Spleen (tissue), 11 donors: ENCODE results near the gene NPHP4. TPM values are rescaled to one million over a fixed set of nuclear protein-coding genes. Genes with fewer than 3 reads are reported as not detected.

Experiments used
- DNase-seq: peaks from one replicate; pipeline ENCODE4 v3.0.0-alpha.2; 2020
- H3K27ac ChIP-seq, 8 donors: fragments of 200-600 bp; sonication (generic) in 7 of 8; 1 replicate in 4 of 8; 2 replicates in 4 of 8; pipeline versions ENCODE4 v1.5.0 to v1.8.0; 2016 to 2021; ENCODE audit warnings: inconsistent platforms in 4 of 8, mild to moderate bottlenecking in 4 of 8, moderate library complexity in 1 of 8
- H3K27me3 ChIP-seq, 7 donors: fragments of 200-600 bp; sonication (generic) in 6 of 7; replicated peaks in 1 of 7; 1 replicate in 4 of 7; 2 replicates in 3 of 7; pipeline versions ENCODE4 v1.5.0 to v1.8.0; 2016 to 2021; ENCODE audit warnings: inconsistent platforms in 3 of 7, mild to moderate bottlenecking in 1 of 7
- H3K36me3 ChIP-seq, 6 donors: fragments of 200-600 bp; sonication (generic) in 5 of 6; 1 replicate in 4 of 6; 2 replicates in 2 of 6; pipeline versions ENCODE4 v1.5.0 to v1.8.0; 2016 to 2021; ENCODE audit warnings: inconsistent platforms in 2 of 6
- H3K4me1 ChIP-seq, 6 donors: fragments of 200-600 bp; sonication (generic) in 5 of 6; 1 replicate in 3 of 6; 2 replicates in 3 of 6; pipeline versions ENCODE4 v1.5.0 to v1.8.0; 2016 to 2021; ENCODE audit warnings: inconsistent platforms in 3 of 6
- H3K4me3 ChIP-seq, 8 donors: fragments of 200-600 bp; sonication (generic) in 7 of 8; 1 replicate in 4 of 8; 2 replicates in 4 of 8; pipeline versions ENCODE4 v1.5.0 to v1.8.0; 2016 to 2021; ENCODE audit warnings: inconsistent platforms in 4 of 8, mild to moderate bottlenecking in 4 of 8, moderate library complexity in 2 of 8
- H3K9me3 ChIP-seq, 8 donors: fragments of 200-600 bp; sonication (generic) in 7 of 8; 1 replicate in 4 of 8; 2 replicates in 4 of 8; pipeline versions ENCODE4 v1.5.0 to v1.8.0; 2016 to 2021; ENCODE audit warnings: inconsistent platforms in 4 of 8
- POLR2A ChIP-seq, 3 donors: fragments of 450-650 bp; IDR thresholded peaks; one replicate each; pipeline ENCODE4 v1.5.1; 2017; ENCODE audit warnings: antibody characterized with exemption in 3 of 3, mild to moderate bottlenecking in 1 of 3
- POLR2AphosphoS5 ChIP-seq, 3 donors: sonication (generic); formaldehyde crosslinking; IDR thresholded peaks; one replicate each; pipeline ENCODE4 v1.5.1; 2017; ENCODE audit warnings: antibody characterized with exemption in 3 of 3
- WGBS, 5 donors: extraction: QIAGEN DNeasy Blood & Tissue Kit in 3 of 5; methylation state at CpG; one replicate each; pipeline versions ENCODE4 v1.1.5 to v1.1.7; 2013 to 2018; 5-methylcytosine and 5-hydroxymethylcytosine counted together
- intact Hi-C: fragments of 100-400 bp; cut with DNase I; formaldehyde crosslinking; loops from one replicate; pipeline ENCODE4 v1.15.0; 2023; ENCODE audit warnings: low total_unique reads
- polyA plus RNA-seq, 3 donors: library from polyadenylated mRNA; stranded (reverse); fragments of 200-250 nt; gene quantifications; one replicate each; pipeline ENCODE4 v1.2.1, GENCODE V29; 2013
- total RNA-seq, 7 donors: library from RNA; depleted of rRNA in 3 of 7; stranded (reverse); fragments of >200 nt in 3 of 7; fragmentation: NEBNext Ultra II Directional in 4 of 7; extraction: Animal tissue kit (Norgen Biotek cat#: 25700) in 4 of 7; gene quantifications; one replicate each; pipeline versions ENCODE4 v1.1.0 to v1.2.1, GENCODE V29; 2016 to 2021
- TF ChIP-seq, protein P1 (sequence below), 11 experiments: fragments of 200-600 bp in 7 of 11; fragments of 450-650 bp in 4 of 11; sonication (generic) in 4 of 11; IDR thresholded peaks in 8 of 11; conservative IDR thresholded peaks in 3 of 11; 1 replicate in 7 of 11; 2 replicates in 4 of 11; pipeline versions ENCODE4 v1.4.0 to v1.8.0; 2016 to 2021; ENCODE audit warnings: antibody characterized with exemption in 11 of 11, inconsistent platforms in 4 of 11, mild to moderate bottlenecking in 1 of 11
- donor health status: healthy with polysubstance abuse.
- donor health status: DM: no; HTN: no; CAD: no; lungs with moderate emphysema.
- donor health status: DM: no; HTN: no; CAD: no.
- donor health status: Bipolar disorder and iron deficiency.
- donor health status: healthy.
- donor health status: DM: no; HTN: no; CAD: no.
- donor health status: DM: yes; HTN: yes; CAD: no.

NPHP4 gene
- total and polyA plus RNA-seq, 10 donors: 1.2 to 17.5 (median 9.4) TPM

DNA sequence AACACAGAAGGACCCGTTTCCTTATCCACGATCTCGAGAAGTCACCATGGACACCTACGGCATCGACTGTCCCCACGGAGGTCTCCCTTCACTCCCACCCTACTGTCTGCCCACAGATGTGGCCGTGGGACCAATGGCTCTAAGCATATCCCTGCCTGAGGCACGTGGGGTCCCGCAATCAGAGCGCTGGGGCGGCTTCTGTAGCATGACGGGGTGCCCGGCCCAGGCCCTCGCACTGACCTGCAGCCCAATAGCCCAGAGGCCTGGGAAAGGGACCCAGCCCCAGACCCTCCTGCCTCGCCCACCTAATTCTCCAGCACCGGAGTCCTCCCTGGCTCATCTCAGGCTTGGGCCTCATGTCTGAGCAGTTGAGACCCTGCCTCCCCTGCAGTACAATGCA lies 132.5 kb downstream of the NPHP4 start:
- WGBS, 5 donors: 92 to 96% (median 94%) methylated on average over 14 to 16 of the region's 16 CpGs
- intact Hi-C loops: no loop called here
- Histone ChIP-seq H3K9me3 (no peaks in the 10 kb centered on the region), H3K27ac (no peak overlapping the region), H3K4me1 (no peaks in the 10 kb centered on the region), H3K27me3 (no peaks in the 10 kb centered on the region), H3K4me3 (no peak overlapping the region), H3K36me3 (peaks cover 0 to 58% (median 9%) of the 10 kb centered on the region in 6 donors)
- TF ChIP-seq POLR2AphosphoS5 (IDR thresholded peaks at IDR 0.05) (no peak), POLR2A (IDR thresholded peaks at IDR 0.05) (no peak)
- TF ChIP-seq, protein P1, sequence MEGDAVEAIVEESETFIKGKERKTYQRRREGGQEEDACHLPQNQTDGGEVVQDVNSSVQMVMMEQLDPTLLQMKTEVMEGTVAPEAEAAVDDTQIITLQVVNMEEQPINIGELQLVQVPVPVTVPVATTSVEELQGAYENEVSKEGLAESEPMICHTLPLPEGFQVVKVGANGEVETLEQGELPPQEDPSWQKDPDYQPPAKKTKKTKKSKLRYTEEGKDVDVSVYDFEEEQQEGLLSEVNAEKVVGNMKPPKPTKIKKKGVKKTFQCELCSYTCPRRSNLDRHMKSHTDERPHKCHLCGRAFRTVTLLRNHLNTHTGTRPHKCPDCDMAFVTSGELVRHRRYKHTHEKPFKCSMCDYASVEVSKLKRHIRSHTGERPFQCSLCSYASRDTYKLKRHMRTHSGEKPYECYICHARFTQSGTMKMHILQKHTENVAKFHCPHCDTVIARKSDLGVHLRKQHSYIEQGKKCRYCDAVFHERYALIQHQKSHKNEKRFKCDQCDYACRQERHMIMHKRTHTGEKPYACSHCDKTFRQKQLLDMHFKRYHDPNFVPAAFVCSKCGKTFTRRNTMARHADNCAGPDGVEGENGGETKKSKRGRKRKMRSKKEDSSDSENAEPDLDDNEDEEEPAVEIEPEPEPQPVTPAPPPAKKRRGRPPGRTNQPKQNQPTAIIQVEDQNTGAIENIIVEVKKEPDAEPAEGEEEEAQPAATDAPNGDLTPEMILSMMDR (IDR thresholded peaks at IDR 0.05 in 8 of 11, conservative IDR thresholded peaks at IDR 0.05 in 3 of 11): no peak
- no peak for DNase-seq

DNA sequence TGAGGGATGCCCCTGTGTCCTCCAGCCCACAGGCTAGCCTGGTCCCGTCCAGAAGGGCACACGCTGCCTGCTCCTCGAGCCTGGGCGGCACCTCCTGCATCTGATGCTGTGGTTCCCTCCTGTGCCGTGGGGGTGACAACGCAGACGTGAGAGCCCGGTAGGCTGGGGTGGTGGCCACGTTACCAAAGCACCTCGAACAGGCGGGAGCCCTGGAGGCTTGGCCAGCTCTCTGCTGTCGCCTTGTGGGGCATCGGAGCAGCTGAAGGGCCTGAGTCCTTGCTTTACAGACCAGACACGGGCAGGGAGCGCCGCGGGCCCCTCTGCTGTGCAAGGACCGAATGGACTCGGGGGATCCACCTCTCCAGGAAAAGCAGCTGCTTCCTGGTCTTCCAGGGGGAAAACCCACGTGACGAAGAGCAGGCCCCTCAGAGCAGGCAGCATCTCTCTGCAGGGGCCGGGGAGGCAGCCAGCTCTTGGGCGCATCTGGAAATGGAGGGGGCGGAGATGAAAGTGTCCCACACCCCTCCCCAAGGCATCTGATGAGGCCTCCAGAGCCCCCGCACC lies 133.3 kb downstream of the NPHP4 start:
- H3K4me1 ChIP-seq: no peaks in the 10 kb centered on the region
- peaks cover 0 to 3% (median 0%) of the 10 kb centered on the region in 8 donors for H3K9me3 ChIP-seq
- H3K27me3 ChIP-seq: no peaks in the 10 kb centered on the region
- no peak for TF ChIP-seq POLR2AphosphoS5 (IDR thresholded peaks at IDR 0.05)
- TF ChIP-seq, protein P1 (IDR thresholded peaks at IDR 0.05 in 8 of 11, conservative IDR thresholded peaks at IDR 0.05 in 3 of 11): no peak
- TF ChIP-seq POLR2A (IDR thresholded peaks at IDR 0.05): no peak
- DNase-seq: no peak
- peaks cover 0 to 50% (median 5%) of the 10 kb centered on the region in 6 donors for H3K36me3 ChIP-seq
- H3K4me3 ChIP-seq: no peak overlapping the region
- 86 to 94% (median 91%) methylated on average over 4 to 25 of the region's 25 CpGs for WGBS, 5 donors
- intact Hi-C loops: no loop called here
- no peak overlapping the region for H3K27ac ChIP-seq

DNA sequence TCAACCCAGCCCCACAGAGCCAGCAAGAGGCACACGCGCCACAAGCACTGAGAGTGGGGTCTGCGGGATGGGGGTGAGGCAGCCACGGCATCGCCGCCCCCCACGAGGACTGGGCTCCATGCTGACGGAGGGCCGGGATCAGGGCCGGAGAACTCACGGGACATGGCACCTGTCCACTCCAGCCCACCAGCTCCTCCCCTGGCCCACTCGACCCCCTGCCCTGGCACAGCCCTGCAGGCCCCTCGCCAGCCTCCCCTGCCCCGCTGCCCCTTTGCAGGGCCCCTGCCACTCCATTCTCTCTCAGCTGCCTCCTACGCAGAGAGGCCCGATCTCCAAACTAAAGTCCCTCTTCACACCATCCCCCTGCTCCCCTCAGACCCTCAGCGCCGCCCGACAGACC lies 134.0 kb downstream of the NPHP4 start:
- no peaks in the 10 kb centered on the region for H3K4me1 ChIP-seq
- peaks cover 0 to 5% (median 0%) of the 10 kb centered on the region in 8 donors for H3K9me3 ChIP-seq
- H3K36me3 ChIP-seq: peaks cover 0 to 43% (median 4%) of the 10 kb centered on the region in 6 donors
- no peaks in the 10 kb centered on the region for H3K27me3 ChIP-seq
- WGBS, 5 donors: 87 to 97% (median 92%) methylated on average over 8 to 19 of the region's 19 CpGs
- H3K4me3 ChIP-seq: no peak overlapping the region
- DNase-seq: no peak
- H3K27ac ChIP-seq: no peak overlapping the region
- intact Hi-C loops: no loop called here
- TF ChIP-seq POLR2AphosphoS5 (IDR thresholded peaks at IDR 0.05) (no peak), POLR2A (IDR thresholded peaks at IDR 0.05) (no peak)
- TF ChIP-seq, protein P1 (IDR thresholded peaks at IDR 0.05 in 8 of 11, conservative IDR thresholded peaks at IDR 0.05 in 3 of 11): no peak

DNA sequence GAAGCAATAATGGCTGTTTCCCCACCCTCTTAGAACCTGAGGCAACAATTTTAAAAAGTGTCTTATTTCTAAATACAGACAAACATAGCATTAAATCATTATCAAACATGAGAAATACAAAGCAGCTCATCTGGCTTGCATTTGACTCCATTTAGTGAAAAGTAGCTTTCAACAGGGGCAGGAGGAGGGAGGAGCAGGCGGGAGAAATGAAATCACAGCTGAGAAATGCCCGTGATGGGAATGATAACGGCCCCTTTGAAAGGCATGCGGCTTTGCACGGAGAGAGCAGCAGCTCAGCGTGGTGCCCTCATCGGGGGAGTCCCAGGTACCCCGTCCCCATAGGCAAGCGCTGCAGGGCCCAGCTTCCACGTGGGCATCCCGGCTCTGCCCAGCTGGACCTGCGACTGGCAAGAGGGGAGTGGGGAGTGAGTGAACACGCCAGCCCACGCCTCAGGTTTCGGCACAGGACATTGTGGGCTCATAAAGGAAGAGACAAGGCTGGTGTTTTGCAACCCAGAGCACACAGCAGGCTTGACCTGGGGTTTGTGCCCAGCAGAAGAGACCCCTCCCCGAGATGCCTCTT lies 134.6 kb downstream of the NPHP4 start:
- Histone ChIP-seq H3K9me3 (peaks cover 0 to 5% (median 0%) of the 10 kb centered on the region in 8 donors), H3K36me3 (peaks cover 0 to 37% (median 2%) of the 10 kb centered on the region in 6 donors), H3K4me3 (no peak overlapping the region), H3K4me1 (no peaks in the 10 kb centered on the region), H3K27me3 (no peaks in the 10 kb centered on the region), H3K27ac (no peak overlapping the region)
- TF ChIP-seq, protein P1 (IDR thresholded peaks at IDR 0.05 in 8 of 11, conservative IDR thresholded peaks at IDR 0.05 in 3 of 11): no peak
- TF ChIP-seq POLR2AphosphoS5 (IDR thresholded peaks at IDR 0.05): no peak
- no peak for TF ChIP-seq POLR2A (IDR thresholded peaks at IDR 0.05)
- no peak for DNase-seq
- 74 to 82% (median 78%) methylated on average over 16 of the region's 16 CpGs for WGBS, 5 donors
- intact Hi-C loops: no loop called here
